H1 (cell line): ENCODE measurements around the gene NUP210. TPM values are rescaled to one million over a fixed set of nuclear protein-coding genes. Genes with fewer than 3 reads are reported as not detected.

Experiments
- CTCF ChIA-PET: fragments of 300-600 bp; sonication (Branson Sonifier 250); formaldehyde crosslinking; loops from one replicate; lab custom pipeline; 2021; ENCODE audit not compliant: partially characterized antibody; lab: Charles Lee
- POLR2A ChIA-PET: fragments of 300-600 bp; sonication (Branson Sonifier 250); formaldehyde crosslinking; loops from one replicate; lab custom pipeline; 2021; ENCODE audit warnings: inconsistent platforms; ENCODE audit not compliant: partially characterized antibody; lab: Charles Lee
- DNase-seq, 2 experiments: peaks; one replicate each; pipeline versions ENCODE4 v3.0.0 to v3.0.0-alpha.2; 2010 to 2022; ENCODE audit warnings: low spot score in 2 of 2, low read depth in 1 of 2, mixed read lengths in 1 of 2
- FAIRE-seq: peaks from 2 replicates; lab custom pipeline; 2011; peaks lifted over from hg19 to GRCh38; lab: Jason Lieb, UNC
- H2AFZ ChIP-seq: 2 replicates; pipeline ENCODE4 v1.8.1; 2012; ENCODE audit warnings: low read length, inconsistent platforms
- H2AK5ac ChIP-seq: 2 replicates; pipeline ENCODE4 v1.6.1; 2013; ENCODE audit warnings: low read depth, low read length
- H2BK120ac ChIP-seq: replicated peaks from 2 replicates; pipeline ENCODE3; 2013; ENCODE audit warnings: low read depth, low read length, inconsistent platforms
- H2BK12ac ChIP-seq: 2 replicates; pipeline ENCODE4 v1.6.1; 2013; ENCODE audit warnings: low read depth, low read length
- H2BK15ac ChIP-seq: 2 replicates; pipeline ENCODE4 v1.6.1; 2013; ENCODE audit warnings: low read length
- H2BK20ac ChIP-seq: 2 replicates; pipeline ENCODE4 v1.6.1; 2013; ENCODE audit warnings: low read length
- H2BK5ac ChIP-seq: 2 replicates; pipeline ENCODE4 v1.6.1; 2013; ENCODE audit warnings: low read depth, low read length
- H3K14ac ChIP-seq: 2 replicates; pipeline ENCODE4 v1.6.1; 2013; ENCODE audit warnings: inconsistent platforms; ENCODE audit not compliant: insufficient read length
- H3K18ac ChIP-seq: 2 replicates; pipeline ENCODE4 v1.6.1; 2013; ENCODE audit warnings: low read length; ENCODE audit errors: extremely low read depth
- H3K23ac ChIP-seq: 2 replicates; pipeline ENCODE4 v1.6.1; 2013; ENCODE audit warnings: inconsistent platforms; ENCODE audit not compliant: insufficient read length
- H3K23me2 ChIP-seq: 2 replicates; pipeline ENCODE4 v1.6.1; 2013; ENCODE audit warnings: low read depth, low read length
- H3K27ac ChIP-seq: 2 replicates; pipeline ENCODE4 v1.6.1; 2011; ENCODE audit warnings: low read depth, low read length, inconsistent platforms
- H3K27me3 ChIP-seq, 4 experiments: replicated peaks in 1 of 4; 1 replicate in 1 of 4; 2 replicates in 3 of 4; pipeline versions ENCODE4 v1.6.1 to v1.8.1; 2011 to 2013; ENCODE audit warnings: low read length in 3 of 4, mild to moderate bottlenecking in 3 of 4, inconsistent platforms in 2 of 4, mixed read lengths in 2 of 4, moderate library complexity in 1 of 4; ENCODE audit not compliant: control insufficient read depth in 3 of 4, insufficient read depth in 3 of 4; ENCODE audit errors: extremely low read depth in 1 of 4
- H3K36me3 ChIP-seq, 4 experiments: 2 replicates each; pipeline versions ENCODE4 v1.6.1 to v1.8.1; 2011 to 2013; ENCODE audit warnings: mild to moderate bottlenecking in 4 of 4, low read length in 3 of 4, moderate library complexity in 2 of 4, control low read depth in 1 of 4, inconsistent platforms in 1 of 4; ENCODE audit not compliant: insufficient read depth in 4 of 4, control insufficient read depth in 2 of 4
- H3K4ac ChIP-seq: replicated peaks from 2 replicates; pipeline ENCODE3; 2013; ENCODE audit warnings: low read length, low read depth, mixed read lengths, inconsistent platforms; ENCODE audit not compliant: insufficient read length
- H3K4me1 ChIP-seq, 4 experiments: replicated peaks in 1 of 4; 1 replicate in 1 of 4; 2 replicates in 3 of 4; pipeline versions ENCODE4 v1.6.1 to v1.8.1; 2011 to 2013; ENCODE audit warnings: low read length in 3 of 4, inconsistent platforms in 2 of 4, mixed read lengths in 1 of 4; ENCODE audit not compliant: insufficient read depth in 4 of 4, control insufficient read depth in 3 of 4
- H3K4me2 ChIP-seq, 2 experiments: 2 replicates each; pipeline versions ENCODE4 v1.6.1 to v1.8.1; 2011 to 2013; ENCODE audit warnings: low read depth in 2 of 2, low read length in 2 of 2, control low read depth in 1 of 2, inconsistent platforms in 1 of 2, mild to moderate bottlenecking in 1 of 2; ENCODE audit not compliant: insufficient read depth in 1 of 2
- H3K4me3 ChIP-seq, 4 experiments: fragments of 200-600, 300-600 bp in 1 of 4; sonication (generic), shearing (Covaris generic), sonication (Bioruptor Twin) in 1 of 4; 2 replicates each; pipeline versions ENCODE4 v1.5.1 to v1.8.1; 2011 to 2016; ENCODE audit warnings: low read length in 4 of 4, low read depth in 3 of 4, control low read depth in 2 of 4, inconsistent platforms in 2 of 4, mild to moderate bottlenecking in 2 of 4, mixed read lengths in 1 of 4, moderate library complexity in 1 of 4; ENCODE audit not compliant: insufficient read depth in 2 of 4; ENCODE audit errors: extremely low read depth in 1 of 4
- H3K56ac ChIP-seq: replicated peaks from 2 replicates; pipeline ENCODE3; 2013; ENCODE audit warnings: low read depth, mild to moderate bottlenecking, mixed read lengths, low read length, inconsistent platforms; ENCODE audit not compliant: insufficient read length
- H3K79me1 ChIP-seq: 2 replicates; pipeline ENCODE4 v1.6.1; 2013; ENCODE audit warnings: low read depth, low read length, control low read depth
- H3K79me2 ChIP-seq, 2 experiments: 2 replicates each; pipeline versions ENCODE4 v1.6.1 to v1.8.1; 2012 to 2013; ENCODE audit warnings: low read length in 2 of 2, mild to moderate bottlenecking in 2 of 2, inconsistent platforms in 1 of 2; ENCODE audit not compliant: insufficient read depth in 2 of 2, control insufficient read depth in 1 of 2
- H3K9ac ChIP-seq, 4 experiments: replicated peaks in 1 of 4; 1 replicate in 1 of 4; 2 replicates in 3 of 4; pipeline versions ENCODE4 v1.6.1 to v1.8.1; 2011 to 2013; ENCODE audit warnings: low read depth in 3 of 4, low read length in 3 of 4, control low read depth in 2 of 4, mild to moderate bottlenecking in 2 of 4, moderate library complexity in 2 of 4, inconsistent platforms in 1 of 4; ENCODE audit errors: extremely low read depth in 1 of 4
- H3K9me3 ChIP-seq, 2 experiments: 2 replicates each; pipeline versions ENCODE4 v1.6.1 to v1.8.1; 2012 to 2013; ENCODE audit warnings: mild to moderate bottlenecking in 2 of 2, moderate library complexity in 2 of 2, control low read depth in 1 of 2, inconsistent platforms in 1 of 2, low read depth in 1 of 2, low read length in 1 of 2, mixed read lengths in 1 of 2; ENCODE audit not compliant: insufficient read depth in 2 of 2
- H4K20me1 ChIP-seq, 2 experiments: replicated peaks in 1 of 2; 2 replicates each; pipeline versions ENCODE3 to v1.8.1; 2011 to 2013; ENCODE audit warnings: inconsistent platforms in 2 of 2, low read length in 2 of 2, mild to moderate bottlenecking in 1 of 2; ENCODE audit not compliant: insufficient read depth in 2 of 2, control insufficient read depth in 1 of 2
- H4K5ac ChIP-seq: 2 replicates; pipeline ENCODE4 v1.6.1; 2013; ENCODE audit warnings: low read length, low read depth, mixed read lengths, inconsistent platforms; ENCODE audit not compliant: insufficient read length
- H4K8ac ChIP-seq: 2 replicates; pipeline ENCODE4 v1.8.0; 2013; ENCODE audit warnings: mild to moderate bottlenecking, moderate library complexity, low read length, inconsistent platforms; ENCODE audit not compliant: insufficient read depth; ENCODE audit errors: extremely low read depth
- H4K91ac ChIP-seq: replicated peaks from 2 replicates; pipeline ENCODE3; 2013; ENCODE audit warnings: low read length, mixed read lengths, inconsistent platforms; ENCODE audit not compliant: insufficient read length
- ASH2L ChIP-seq: fragments of 200-600, 300-600 bp; sonication (generic); IDR thresholded peaks from one replicate; pipeline ENCODE4 v1.7.1; 2017; ENCODE audit warnings: low read length
- CEBPB ChIP-seq: IDR thresholded peaks from 2 replicates; pipeline ENCODE4 v1.6.1; 2012; ENCODE audit warnings: low read depth, low read length
- GABPA ChIP-seq: IDR thresholded peaks from 2 replicates; pipeline ENCODE4 v1.6.1; 2011; ENCODE audit warnings: mild to moderate bottlenecking, low read length, moderate library complexity, borderline replicate concordance; ENCODE audit not compliant: insufficient read depth
- HDAC2 ChIP-seq, 2 experiments: fragments of 300-600 bp in 1 of 2; sonication (generic) in 1 of 2; IDR thresholded peaks; 2 replicates each; pipeline ENCODE4 v1.6.1; 2011 to 2012; ENCODE audit warnings: low read depth in 2 of 2, low read length in 2 of 2, mild to moderate bottlenecking in 2 of 2, moderate library complexity in 2 of 2, borderline replicate concordance in 1 of 2, inconsistent platforms in 1 of 2
- JUND ChIP-seq: IDR thresholded peaks from 2 replicates; pipeline ENCODE4 v1.6.1; 2011; ENCODE audit warnings: mild to moderate bottlenecking, improper control_type of control experiment, low read length
- KDM4A ChIP-seq: IDR thresholded peaks from one replicate; pipeline ENCODE4 v1.7.1; 2012; ENCODE audit warnings: low read depth, mild to moderate bottlenecking, moderate library complexity, low read length, inconsistent platforms; ENCODE audit not compliant: severe bottlenecking
- KDM5A ChIP-seq: fragments of 200-600 bp; IDR thresholded peaks from 2 replicates; pipeline ENCODE4 v1.7.1; 2012; ENCODE audit warnings: mild to moderate bottlenecking, low read length, inconsistent platforms, mixed read lengths
- RAD21 ChIP-seq, 2 experiments: IDR thresholded peaks in 1 of 2; conservative IDR thresholded peaks in 1 of 2; 2 replicates each; pipeline ENCODE4 v1.6.1; 2011; ENCODE audit warnings: low read depth in 2 of 2, low read length in 2 of 2, improper control_type of control experiment in 1 of 2, inconsistent platforms in 1 of 2, mild to moderate bottlenecking in 1 of 2, moderate library complexity in 1 of 2
- RXRA ChIP-seq: IDR thresholded peaks from 2 replicates; pipeline ENCODE4 v1.6.1; 2011; ENCODE audit warnings: low read depth, mild to moderate bottlenecking, low read length, moderate library complexity; ENCODE audit not compliant: insufficient read depth
- SAP30 ChIP-seq: fragments of 300-600 bp; sonication (generic); IDR thresholded peaks from 2 replicates; pipeline ENCODE4 v1.7.1; 2012; ENCODE audit warnings: low read length, moderate library complexity, mild to moderate bottlenecking, inconsistent platforms; ENCODE audit not compliant: insufficient read depth, insufficient replicate concordance
- SIRT6 ChIP-seq: IDR thresholded peaks from one replicate; pipeline ENCODE4 v1.7.1; 2012; ENCODE audit warnings: low read length, inconsistent platforms
- SP4 ChIP-seq: IDR thresholded peaks from 2 replicates; pipeline ENCODE4 v1.6.1; 2012; ENCODE audit warnings: low read length, inconsistent platforms
- TAF1 ChIP-seq: IDR thresholded peaks from 2 replicates; pipeline ENCODE4 v1.6.1; 2011; ENCODE audit warnings: mild to moderate bottlenecking, low read depth, low read length
- WGBS, 2 experiments: shearing (Covaris generic) in 1 of 2; methylation state at CpG; one replicate each; pipeline versions ENCODE4 v1.1.6 to v1.1.7; 2013 to 2015; ENCODE audit warnings: low lambda C conversion rate in 2 of 2, mixed read lengths in 2 of 2, inconsistent platforms in 1 of 2, low coverage in 1 of 2, missing lambda C conversion rate in 1 of 2; ENCODE audit not compliant: insufficient replicate concordance in 2 of 2, insufficient coverage in 1 of 2, insufficient read length in 1 of 2; ENCODE audit errors: extremely low coverage in 1 of 2, missing lambda C conversion rate in 1 of 2; 5-methylcytosine and 5-hydroxymethylcytosine counted together
- polyA plus RNA-seq, 7 experiments: library from polyadenylated mRNA; depleted of rRNA in 3 of 7; stranded (reverse) in 5 of 7; unstranded in 2 of 7; fragments of >200 nt in 5 of 7; fragments of 200-250 nt in 2 of 7; gene quantifications; 1 replicate in 5 of 7; 2 replicates in 1 of 7; 4 replicates in 1 of 7; pipeline versions ENCODE4 v1.2.1 to v1.2.3, GENCODE V29; 2011 to 2013; ENCODE audit warnings: missing spikeins in 2 of 7, mixed read lengths in 2 of 7
- total RNA-seq: library from RNA; stranded (reverse); fragmentation: NEBNext Ultra II Directional; extraction: Animal tissue kit (Norgen Biotek cat#: 25700); gene quantifications from 2 replicates; pipeline ENCODE4 v1.2.1, GENCODE V29; 2021

Gene NUP210
- total and polyA plus RNA-seq, 2 of the 8 experiments (the other 6 are each of a cell fraction or from before 2014, with no cell fraction given): 51.0 to 53.7 TPM

- WGBS, 2 experiments: 94% methylated on average over 7 of the region's 8 CpGs; no CpG with 5 or more reads in 1 of the 2 experiments
- H3K14ac ChIP-seq: no peak overlapping the region
- CTCF ChIA-PET: interaction anchor here (0.7 to 4.4 kb wide), 9 partner anchors 10 to 230 kb away, joined by 3 to 14 read pairs (median 4); no protein-coding TSS in a partner anchor
- no peaks in the 10 kb centered on the region for H3K79me1 ChIP-seq
- no peak overlapping the region for H3K27ac ChIP-seq
- H4K20me1 ChIP-seq: peaks cover 0 to 2% of the 10 kb centered on the region in 2 experiments
- FAIRE-seq (no peak), DNase-seq (no peak)
- no peak overlapping the region for H3K4me2 ChIP-seq
- H4K5ac ChIP-seq: no peak overlapping the region
- no peak overlapping the region for H2BK12ac ChIP-seq
- POLR2A ChIA-PET: interaction anchor here (1.2 kb wide), 1 partner anchor 24 kb away, joined by 3 read pairs; no protein-coding TSS in a partner anchor
- no peak overlapping the region for H2BK20ac ChIP-seq
- no peak overlapping the region for H3K9ac ChIP-seq
- H3K79me2 ChIP-seq: no peaks in the 10 kb centered on the region
- no peaks in the 10 kb centered on the region for H3K23me2 ChIP-seq
- H3K23ac ChIP-seq: no peak overlapping the region
- no peak overlapping the region for H4K8ac ChIP-seq
- no peak overlapping the region for H3K18ac ChIP-seq
- no peak overlapping the region for H2AK5ac ChIP-seq
- H3K36me3 ChIP-seq: peaks cover 7 to 49% (median 34%) of the 10 kb centered on the region in 4 experiments; a peak in 7 of 8 replicates
- H2AFZ ChIP-seq: no peak overlapping the region
- H3K4me1 ChIP-seq: no peaks in the 10 kb centered on the region
- TF ChIP-seq GABPA: no peak
- no peak for TF ChIP-seq JUND
- TF ChIP-seq SIRT6: no peak
- TF ChIP-seq KDM5A: no peak
- no peak for TF ChIP-seq SAP30
- TF ChIP-seq CEBPB: no peak
- no peak for TF ChIP-seq RXRA
- no peak for TF ChIP-seq RAD21 (IDR thresholded peaks at IDR 0.05 in 1 of 2, conservative IDR thresholded peaks at IDR 0.05 in 1 of 2; ENCODE audit: low read depth in 2 of 2, low read length in 2 of 2)
- TF ChIP-seq SP4: no peak
- no peak for TF ChIP-seq HDAC2 (IDR thresholded peaks at IDR 0.05; ENCODE audit: borderline replicate concordance in 1 of 2, low read depth in 2 of 2, low read length in 2 of 2)
- no peak for TF ChIP-seq KDM4A
- no peak for TF ChIP-seq TAF1
- no peak for TF ChIP-seq ASH2L
- TF ChIP-seq, all 59 proteins: peak for 0
- Histone ChIP-seq H2BK15ac (no peak overlapping the region), H3K9me3 (no peaks in the 10 kb centered on the region), H3K27me3 (no peaks in the 10 kb centered on the region), H4K91ac (no peak overlapping the region), H2BK120ac (no peak overlapping the region), H3K4ac (no peak overlapping the region), H3K4me3 (no peak overlapping the region), H2BK5ac (no peak overlapping the region; the same call in 1 of the 2 replicates), H3K56ac (no peak overlapping the region)
Observed at GRCh38 chr3:13322324-13322723, 97.8 kb downstream of the NUP210 start.
